ENCODE results near the gene CRTC1.

GRCh38 chr19:18803550-18804138 lies 120.2 kb downstream of the CRTC1 start:
- no peak for TF ChIP-seq GATA3 (IDR thresholded peaks at IDR 0.05; ENCODE audit: low read depth, low read length)
- TF ChIP-seq GATA2 (IDR thresholded peaks at IDR 0.05; ENCODE audit: low read depth, low read length): no peak
